ENCODE measurements around the gene FRAT1.

DNA sequence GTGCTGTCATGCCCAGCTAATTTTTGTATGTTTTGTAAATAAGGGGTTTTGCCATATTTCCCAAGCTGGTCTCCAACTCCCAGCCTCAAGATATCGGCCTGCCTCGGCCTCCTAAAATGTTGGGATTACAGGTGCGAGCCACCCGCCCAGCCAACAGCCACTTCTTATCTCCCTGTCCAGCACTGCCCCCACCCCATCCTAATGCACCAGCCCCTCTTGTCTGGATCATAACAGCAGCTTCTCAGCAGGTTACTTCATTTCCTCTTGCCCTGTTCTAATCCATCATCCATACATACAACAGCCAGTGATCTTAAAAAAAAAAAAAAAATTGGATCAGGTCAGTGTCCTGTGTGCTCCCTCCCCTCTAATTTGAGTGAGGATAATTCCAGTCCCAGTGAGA lies 28.2 kb downstream of the FRAT1 start:
- no peak for TF ChIP-seq POU6F1 (CRISPR knock-in tag; IDR thresholded peaks at IDR 0.05; ENCODE audit: borderline replicate concordance, low read depth)
- TF ChIP-seq ZNF8 (CRISPR knock-in tag; IDR thresholded peaks at IDR 0.05): no peak

Data from SK-N-SH treated with all-trans-retinoic acid at 6 μM for 48 hours (cell line).